ENCODE results near the gene THSD4. TPM values are rescaled to one million over a fixed set of nuclear protein-coding genes. Genes with fewer than 3 reads are reported as not detected.

Gene THSD4
- polyA plus RNA-seq, 1 donor from 2014 or later = 0.46 TPM

DNA sequence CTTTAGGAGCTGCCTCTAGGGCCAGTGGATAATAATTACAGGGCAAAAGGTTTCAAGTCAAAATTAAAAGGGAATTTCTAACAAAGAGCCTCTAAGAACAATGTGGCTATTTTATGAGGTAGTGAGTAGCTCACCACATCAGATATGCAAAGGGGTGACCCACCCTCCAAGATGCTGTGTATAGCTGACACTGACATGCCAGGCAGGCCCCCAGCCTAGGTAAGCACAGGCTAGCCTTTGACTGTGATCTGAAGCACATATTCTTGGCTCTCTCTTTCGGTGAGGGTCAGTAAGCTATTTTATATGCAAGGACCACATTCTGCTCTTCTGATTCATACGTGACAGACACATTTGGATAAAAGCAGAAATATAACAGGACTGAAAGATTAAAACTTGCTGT lies 2.8 kb upstream of the THSD4 start:
- no peak overlapping the region for H2AFZ ChIP-seq (ENCODE audit: low read depth, low read length)
- no peak overlapping the region for H3K4me3 ChIP-seq (ENCODE audit: low read length)
- no peak overlapping the region for H3K9ac ChIP-seq (ENCODE audit: low read length)
- no peaks in the 10 kb centered on the region for H3K9me3 ChIP-seq (ENCODE audit: low read length)
- no peak overlapping the region for H3K4me2 ChIP-seq (ENCODE audit: low read length)
- TF ChIP-seq SMC3 (conservative IDR thresholded peaks at IDR 0.05; ENCODE audit: poor library complexity) (no peak), MXI1 (conservative IDR thresholded peaks at IDR 0.05; ENCODE audit: poor library complexity, severe bottlenecking) (no peak), POLR2AphosphoS5 (IDR thresholded peaks at IDR 0.05) (no peak), REST (IDR thresholded peaks at IDR 0.05; ENCODE audit: borderline replicate concordance) (no peak), EZH2 (IDR thresholded peaks at IDR 0.05; ENCODE audit: borderline replicate concordance, insufficient read depth, low read length, poor library complexity, severe bottlenecking) (no peak), EP300 (conservative IDR thresholded peaks at IDR 0.05; ENCODE audit: poor library complexity, severe bottlenecking) (no peak), RAD21 (conservative IDR thresholded peaks at IDR 0.05) (no peak), TAF1 (IDR thresholded peaks at IDR 0.05; ENCODE audit: low read depth) (no peak), CTCF (IDR thresholded peaks at IDR 0.05; ENCODE audit: poor library complexity, severe bottlenecking) (no peak)
- H3K36me3 ChIP-seq (ENCODE audit: insufficient read depth, low read length) = no peaks in the 10 kb centered on the region
- no peaks in the 10 kb centered on the region for H3K9me2 ChIP-seq (ENCODE audit: insufficient read depth, low read length)
- H3F3A ChIP-seq (ENCODE audit: insufficient read depth, low read length, poor library complexity, severe bottlenecking) = no peaks in the 10 kb centered on the region
- H3K79me2 ChIP-seq (replicated peaks; ENCODE audit: insufficient read depth, low read length) = no peaks in the 10 kb centered on the region
- H3K27ac ChIP-seq (ENCODE audit: low read length) = no peak overlapping the region
- no peaks in the 10 kb centered on the region for H4K20me1 ChIP-seq (ENCODE audit: insufficient read depth)
- H3K27me3 ChIP-seq (ENCODE audit: insufficient read depth, low read depth, low read length) = peaks cover 14% of the 10 kb centered on the region

DNA sequence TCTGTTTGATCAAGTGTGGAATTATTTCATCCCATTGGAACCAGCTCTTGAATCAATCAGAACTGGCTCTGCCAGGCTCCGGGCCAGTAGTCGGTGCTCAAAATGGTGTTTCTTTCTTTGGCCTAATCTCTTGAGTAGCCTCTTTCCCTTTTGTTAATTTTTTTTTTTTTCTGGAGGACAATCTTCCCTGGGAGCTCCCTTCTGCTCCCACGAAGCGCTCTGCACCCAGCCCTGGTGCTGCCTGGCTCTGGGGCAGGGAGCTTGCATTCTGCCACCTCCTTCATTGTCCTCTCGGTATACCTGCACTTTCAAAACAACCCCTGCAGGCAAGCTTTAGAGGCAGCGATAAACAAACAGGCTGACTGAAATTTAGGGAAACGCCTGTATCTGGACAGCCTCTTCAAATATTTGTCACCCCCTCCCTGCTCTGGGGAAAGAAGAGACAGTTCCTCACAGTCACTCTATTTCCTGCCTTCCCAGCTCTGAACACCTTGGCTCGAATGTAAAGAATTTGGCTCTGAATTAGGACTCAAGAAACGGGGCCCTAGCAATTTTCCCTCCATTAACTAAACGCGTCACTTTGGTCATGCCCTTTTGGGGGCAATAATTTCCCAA lies 1.1 kb upstream of the THSD4 start:
- Histone ChIP-seq H4K20me1 (ENCODE audit: insufficient read depth) (no peaks in the 10 kb centered on the region), H3K9ac (ENCODE audit: low read length) (no peak overlapping the region), H3K27ac (ENCODE audit: low read length) (no peak overlapping the region), H3K9me2 (ENCODE audit: insufficient read depth, low read length) (no peaks in the 10 kb centered on the region), H2AFZ (ENCODE audit: low read depth, low read length) (no peak overlapping the region), H3K79me2 (replicated peaks; ENCODE audit: insufficient read depth, low read length) (no peaks in the 10 kb centered on the region), H3F3A (ENCODE audit: insufficient read depth, low read length, poor library complexity, severe bottlenecking) (no peaks in the 10 kb centered on the region), H3K27me3 (ENCODE audit: insufficient read depth, low read depth, low read length) (peaks cover 18% of the 10 kb centered on the region), H3K9me3 (ENCODE audit: low read length) (no peaks in the 10 kb centered on the region), H3K4me3 (ENCODE audit: low read length) (no peak overlapping the region), H3K36me3 (ENCODE audit: insufficient read depth, low read length) (no peaks in the 10 kb centered on the region), H3K4me2 (ENCODE audit: low read length) (no peak overlapping the region)
- TF ChIP-seq REST (IDR thresholded peaks at IDR 0.05; ENCODE audit: borderline replicate concordance) (no peak), EP300 (conservative IDR thresholded peaks at IDR 0.05; ENCODE audit: poor library complexity, severe bottlenecking) (no peak), EZH2 (IDR thresholded peaks at IDR 0.05; ENCODE audit: borderline replicate concordance, insufficient read depth, low read length, poor library complexity, severe bottlenecking) (no peak), CTCF (IDR thresholded peaks at IDR 0.05; ENCODE audit: poor library complexity, severe bottlenecking) (no peak), RAD21 (conservative IDR thresholded peaks at IDR 0.05) (no peak), MXI1 (conservative IDR thresholded peaks at IDR 0.05; ENCODE audit: poor library complexity, severe bottlenecking) (no peak), TAF1 (IDR thresholded peaks at IDR 0.05; ENCODE audit: low read depth) (no peak), POLR2AphosphoS5 (IDR thresholded peaks at IDR 0.05) (no peak), SMC3 (conservative IDR thresholded peaks at IDR 0.05; ENCODE audit: poor library complexity) (no peak)

Data from neural cell (in vitro differentiated cells).